ENCODE results near the gene RIC8B.

Gene RIC8B

GRCh38 chr12:106758349-106759110 lies 16.0 kb upstream of the RIC8B start:
- no peak for DNase-seq

GRCh38 chr12:106759526-106760183 lies 14.8 kb upstream of the RIC8B start:
- peak; percentile 19 for DNase-seq

- DNase-seq = no peak
Measured at GRCh38 chr12:106760184-106760531, 14.3 kb upstream of the RIC8B start.

- no peak for DNase-seq
Measured at GRCh38 chr12:106764220-106764619, 10.3 kb upstream of the RIC8B start.

- no peak for DNase-seq
Measured at GRCh38 chr12:106764738-106765137, 9.7 kb upstream of the RIC8B start.

- DNase-seq = no peak
Measured at GRCh38 chr12:106766393-106766826, 8.1 kb upstream of the RIC8B start.

GRCh38 chr12:106767206-106767605 lies 7.3 kb upstream of the RIC8B start:
- DNase-seq = peak; percentile 11

GRCh38 chr12:106767954-106768822 lies 6.3 kb upstream of the RIC8B start:
- peak; percentile 39 for DNase-seq

GRCh38 chr12:106769078-106769477 lies 5.4 kb upstream of the RIC8B start:
- DNase-seq = peak; percentile 30

GRCh38 chr12:106769546-106769945 lies 4.9 kb upstream of the RIC8B start:
- DNase-seq = no peak

GRCh38 chr12:106771425-106771824 lies 3.1 kb upstream of the RIC8B start:
- DNase-seq = no peak

GRCh38 chr12:106773286-106774004 lies 1.0 kb upstream of the RIC8B start:
- no peak for DNase-seq

- DNase-seq = no peak
Measured at GRCh38 chr12:106774808-106775524, 484 bp downstream of the RIC8B start.

- DNase-seq = no peak
Measured at GRCh38 chr12:106776897-106777296, 2.4 kb downstream of the RIC8B start.

GRCh38 chr12:106780010-106780631 lies 5.6 kb downstream of the RIC8B start:
- no peak for DNase-seq

GRCh38 chr12:106782619-106783018 lies 8.1 kb downstream of the RIC8B start:
- DNase-seq = no peak

GRCh38 chr12:106783515-106783914 lies 9.0 kb downstream of the RIC8B start:
- no peak for DNase-seq

- DNase-seq = no peak
Measured at GRCh38 chr12:106790020-106790419, 15.5 kb downstream of the RIC8B start.

GRCh38 chr12:106791531-106791930 lies 17.0 kb downstream of the RIC8B start:
- no peak for DNase-seq

- no peak for DNase-seq
Measured at GRCh38 chr12:106794369-106794768, 19.9 kb downstream of the RIC8B start.

GRCh38 chr12:106801167-106801708 lies 26.8 kb downstream of the RIC8B start:
- DNase-seq = no peak

All from retina (tissue), 1 donor.